CD4-positive, alpha-beta T cell (primary cell): ENCODE results near the gene PAPPA. TPM values are rescaled to one million over a fixed set of nuclear protein-coding genes. Genes with fewer than 3 reads are reported as not detected.

Experiments
- ATAC-seq: fragments of 200-7000 bp; cut with Tn5 transposase; one replicate; pipeline ENCODE4 v1.10.0; 2022; ENCODE audit warnings: mild to moderate bottlenecking; ENCODE audit not compliant: poor library complexity
- CTCF ChIA-PET: fragments of 350-600 bp; sonication (Branson Sonifier 250); formaldehyde crosslinking; loops from one replicate; lab custom pipeline; 2021; ENCODE audit warnings: antibody characterized with exemption, inconsistent platforms; lab: Charles Lee
- POLR2A ChIA-PET: fragments of 350-600 bp; sonication (Branson Sonifier 250); formaldehyde crosslinking; loops from one replicate; lab custom pipeline; 2021; ENCODE audit warnings: antibody characterized with exemption, inconsistent platforms; lab: Charles Lee
- DNase-seq, 14 experiments: peaks; one replicate each; pipeline ENCODE4 v3.0.0-alpha.2; 2013 to 2020; ENCODE audit warnings: mixed read lengths in 2 of 14
- H3K27ac ChIP-seq, 2 donors: one replicate each; pipeline versions ENCODE4 v1.5.1 to v1.7.0; 2013; ENCODE audit warnings: low read length in 2 of 2, low read depth in 1 of 2, mild to moderate bottlenecking in 1 of 2
- H3K27me3 ChIP-seq, 2 experiments: 1 replicate in 1 of 2; 2 replicates in 1 of 2; pipeline versions ENCODE4 v1.6.1 to v1.7.0; 2013; ENCODE audit warnings: low read length in 2 of 2, control low read depth in 1 of 2, mild to moderate bottlenecking in 1 of 2, moderate library complexity in 1 of 2; ENCODE audit not compliant: insufficient read depth in 2 of 2, control insufficient read depth in 1 of 2
- H3K36me3 ChIP-seq: one replicate; pipeline ENCODE4 v1.6.1; 2013; ENCODE audit warnings: low read length, control low read depth; ENCODE audit not compliant: insufficient read depth
- H3K4me1 ChIP-seq: one replicate; pipeline ENCODE4 v1.6.1; 2013; ENCODE audit warnings: low read length, control low read depth; ENCODE audit not compliant: insufficient read depth
- H3K4me3 ChIP-seq: one replicate; pipeline ENCODE4 v1.5.1; 2013; ENCODE audit warnings: mild to moderate bottlenecking, low read length, moderate library complexity
- H3K9me3 ChIP-seq, 2 experiments: 1 replicate in 1 of 2; 2 replicates in 1 of 2; pipeline versions ENCODE4 v1.6.1 to v1.7.0; 2013; ENCODE audit warnings: low read length in 2 of 2, mild to moderate bottlenecking in 2 of 2, control low read depth in 1 of 2, moderate library complexity in 1 of 2; ENCODE audit not compliant: control insufficient read depth in 1 of 2, insufficient read depth in 1 of 2
- H3K27ac Mint-ChIP-seq: one replicate; pipeline ENCODE4 v1.8.0; 2020; ENCODE audit warnings: mixed read lengths
- H3K27me3 Mint-ChIP-seq: one replicate; pipeline ENCODE4 v1.8.0; 2021; ENCODE audit warnings: mixed read lengths
- H3K36me3 Mint-ChIP-seq: one replicate; pipeline ENCODE4 v1.8.0; 2021; ENCODE audit warnings: low read depth, mixed read lengths
- H3K4me1 Mint-ChIP-seq: one replicate; pipeline ENCODE4 v1.8.0; 2021; ENCODE audit warnings: low read depth, mixed read lengths
- H3K4me3 Mint-ChIP-seq: one replicate; pipeline ENCODE4 v1.8.0; 2020; ENCODE audit warnings: mild to moderate bottlenecking, mixed read lengths
- H3K9me3 Mint-ChIP-seq: one replicate; pipeline ENCODE4 v1.8.0; 2020; ENCODE audit warnings: mixed read lengths
- CTCF ChIP-seq: fragments of 200-600 bp; IDR thresholded peaks from one replicate; pipeline ENCODE4 v1.8.0; 2022; ENCODE audit warnings: antibody characterized with exemption, mild to moderate bottlenecking
- intact Hi-C, 2 experiments: fragments of 100-400 bp; cut with DNase I in 1 of 2; cut with micrococcal nuclease in 1 of 2; formaldehyde crosslinking; loops; one replicate each; pipeline versions ENCODE4 v1.15.1 to v1.9.0; 2023 to 2025; cut with DNase I, micrococcal nuclease
- total RNA-seq, 174 experiments: library from RNA in 2 of 174; stranded (reverse) in 2 of 174; gene quantifications; one replicate each; pipeline ENCODE4 v1.2.3 and lab custom pipeline; 2021 to 2026

PAPPA gene
- total RNA-seq, 2 experiments from 2014 or later: 0.03 TPM; not detected in 1

- H3K27ac ChIP-seq: no peak overlapping the region
- H3K36me3 ChIP-seq: no peaks in the 10 kb centered on the region
- intact Hi-C loops: no loop called here
- ChIA-PET POLR2A (no interaction called here), CTCF (no interaction called here)
- H3K4me1 ChIP-seq: no peaks in the 10 kb centered on the region
- H3K4me3 Mint-ChIP-seq: no peak overlapping the region
- no peaks in the 10 kb centered on the region for H3K4me1 Mint-ChIP-seq
- H3K9me3 ChIP-seq: no peaks in the 10 kb centered on the region
- H3K27me3 ChIP-seq: no peaks in the 10 kb centered on the region
- DNase-seq (no peak), ATAC-seq (no peak)
- H3K9me3 Mint-ChIP-seq: peaks cover 2% of the 10 kb centered on the region
- peaks cover 13% of the 10 kb centered on the region for H3K27me3 Mint-ChIP-seq
- TF ChIP-seq CTCF: no peak
- no peak overlapping the region for H3K4me3 ChIP-seq
- H3K27ac Mint-ChIP-seq: no peak overlapping the region
- H3K36me3 Mint-ChIP-seq: no peaks in the 10 kb centered on the region
Measured at GRCh38 chr9:116264361-116264760, 110.8 kb downstream of the PAPPA start.

DNA sequence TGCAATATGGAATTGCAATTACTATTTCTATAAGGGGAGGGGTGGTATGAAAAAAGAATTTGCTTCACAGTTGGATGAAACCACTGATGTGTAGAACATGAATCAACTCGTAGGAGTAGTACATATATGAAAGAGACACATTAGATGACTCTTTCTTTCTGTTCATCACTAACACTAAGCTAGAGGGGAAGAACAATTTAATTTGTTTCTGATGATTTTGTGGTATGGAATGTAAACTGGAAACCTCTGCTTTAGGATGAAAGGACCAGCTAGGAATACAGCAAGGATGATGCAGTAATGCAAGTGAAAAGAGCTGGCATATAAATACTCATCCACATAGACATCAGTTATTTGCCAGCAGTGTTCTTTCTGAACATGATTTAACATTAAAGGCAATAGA, 113.4 kb downstream of the PAPPA start:
- H3K27me3 Mint-ChIP-seq: peaks cover 13% of the 10 kb centered on the region
- POLR2A ChIA-PET: no interaction called here

GRCh38 chr9:116269250-116269649, 115.7 kb downstream of the PAPPA start:
- POLR2A ChIA-PET: no interaction called here
- Mint-ChIP-seq H3K9me3 (peaks cover 2% of the 10 kb centered on the region), H3K36me3 (no peaks in the 10 kb centered on the region), H3K4me3 (no peak overlapping the region), H3K4me1 (no peaks in the 10 kb centered on the region), H3K27ac (no peak overlapping the region), H3K27me3 (peaks cover 10% of the 10 kb centered on the region)
- DNase-seq (no peak), ATAC-seq (no peak)
- H3K27me3 ChIP-seq: no peaks in the 10 kb centered on the region
- H3K4me3 ChIP-seq: no peak overlapping the region
- no peaks in the 10 kb centered on the region for H3K9me3 ChIP-seq
- intact Hi-C loops: no loop called here
- H3K36me3 ChIP-seq: no peaks in the 10 kb centered on the region
- CTCF ChIA-PET: no interaction called here
- no peak overlapping the region for H3K27ac ChIP-seq
- no peaks in the 10 kb centered on the region for H3K4me1 ChIP-seq
- TF ChIP-seq CTCF: no peak

More for the DNA sequence above, 113.4 kb downstream of the PAPPA start:
- no peaks in the 10 kb centered on the region for H3K36me3 ChIP-seq
- Mint-ChIP-seq H3K36me3 (no peaks in the 10 kb centered on the region), H3K4me1 (no peaks in the 10 kb centered on the region), H3K4me3 (no peak overlapping the region), H3K9me3 (peaks cover 2% of the 10 kb centered on the region), H3K27ac (no peak overlapping the region)
- DNase-seq: no peak
- no peaks in the 10 kb centered on the region for H3K9me3 ChIP-seq
- no peak overlapping the region for H3K27ac ChIP-seq
- no peak overlapping the region for H3K4me3 ChIP-seq
- ATAC-seq: no peak
- no peak for TF ChIP-seq CTCF
- no peaks in the 10 kb centered on the region for H3K4me1 ChIP-seq
- intact Hi-C loops: no loop called here
- no peaks in the 10 kb centered on the region for H3K27me3 ChIP-seq
- CTCF ChIA-PET: no interaction called here
